HG03139 (cell line): Measurements from ENCODE around the gene DNAAF3.
"Not testable (repeated sequence)": the region's sequence is repeated elsewhere in the genome, so short reads cannot be mapped to it uniquely, and the experiment has no call there.

Source experiments
- ATAC-seq: cut with Tn5 transposase; IDR thresholded peaks from one replicate; pipeline ENCODE4 v1.9.1; 2021; ENCODE audit not compliant: unreplicated experiment

Gene DNAAF3

GRCh38 chr19:55176076-55176475 is 9.7 kb upstream of the DNAAF3 start:
- no peak for ATAC-seq

- no peak for ATAC-seq
Measured at GRCh38 chr19:55175117-55175867, 8.9 kb upstream of the DNAAF3 start.

GRCh38 chr19:55174425-55175116 is 8.2 kb upstream of the DNAAF3 start:
- ATAC-seq, result no peak

- no peak for ATAC-seq
Measured at GRCh38 chr19:55173714-55174409, 7.4 kb upstream of the DNAAF3 start.

GRCh38 chr19:55173186-55173713 is 6.8 kb upstream of the DNAAF3 start:
- no peak for ATAC-seq

- no peak for ATAC-seq
Measured at GRCh38 chr19:55172741-55173140, 6.3 kb upstream of the DNAAF3 start.

- ATAC-seq, result not testable (repeated sequence)
Measured at GRCh38 chr19:55172318-55172717, 5.9 kb upstream of the DNAAF3 start.

GRCh38 chr19:55171440-55171839 is 5.0 kb upstream of the DNAAF3 start:
- no peak for ATAC-seq

- ATAC-seq, result no peak
Measured at GRCh38 chr19:55169136-55169535, 2.7 kb upstream of the DNAAF3 start.

GRCh38 chr19:55165952-55166529 is 372 bp downstream of the DNAAF3 start:
- ATAC-seq, result no peak

GRCh38 chr19:55161571-55162322 is 4.7 kb downstream of the DNAAF3 start:
- no peak for ATAC-seq

GRCh38 chr19:55160986-55161365 is 5.4 kb downstream of the DNAAF3 start:
- ATAC-seq, result no peak

- ATAC-seq, result peak; percentile 58
Measured at GRCh38 chr19:55160128-55160985, 6.1 kb downstream of the DNAAF3 start.

- no peak for ATAC-seq
Measured at GRCh38 chr19:55158848-55159749, 7.3 kb downstream of the DNAAF3 start.

GRCh38 chr19:55158423-55158822 is 8.0 kb downstream of the DNAAF3 start:
- ATAC-seq, result no peak

GRCh38 chr19:55157064-55157908 is 9.1 kb downstream of the DNAAF3 start, which contains the start of gene TNNI3:
Gene TNNI3 (minus strand): TSS chr19:55157732. CDS start chr19:55157589, 143 bp downstream.
- no peak for ATAC-seq

- ATAC-seq, result no peak
Measured at GRCh38 chr19:55156202-55157063, 10.0 kb downstream of the DNAAF3 start.
